HEK293 (cell line): ENCODE results near the gene REC8.

Source experiments
- CTCF ChIA-PET: fragments of 350-600 bp; formaldehyde crosslinking; extraction: SDS; loops from one replicate; lab custom pipeline; 2021; ENCODE audit warnings: antibody characterized with exemption; lab: Yijun Ruan, JAX
- POLR2A ChIA-PET: fragments of 300-600 bp; formaldehyde crosslinking; extraction: SDS; loops from one replicate; lab custom pipeline; 2020; ENCODE audit warnings: antibody characterized with exemption, inconsistent platforms; lab: Yijun Ruan, JAX
- H3K27ac ChIP-seq: fragments of 200-500 bp; sonication (Bioruptor generic); 2 replicates; pipeline ENCODE4 v1.5.1; 2014; ENCODE audit warnings: low read depth, low read length, control low read depth, inconsistent platforms; ENCODE audit errors: extremely low read depth
- H3K36me3 ChIP-seq, 2 experiments: fragments of 200-500 bp in 1 of 2; sonication (Bioruptor generic) in 1 of 2; 1 replicate in 1 of 2; 2 replicates in 1 of 2; pipeline ENCODE4 v1.5.1; 2014 to 2017; ENCODE audit warnings: inconsistent platforms in 2 of 2, low read length in 2 of 2; ENCODE audit not compliant: control insufficient read depth in 2 of 2, insufficient read depth in 1 of 2
- H3K4me1 ChIP-seq: fragments of 200-500 bp; sonication (Bioruptor generic); 2 replicates; pipeline ENCODE4 v1.5.1; 2014; ENCODE audit warnings: mild to moderate bottlenecking, low read length, inconsistent platforms; ENCODE audit not compliant: control insufficient read depth, insufficient read depth
- H3K4me3 ChIP-seq: 2 replicates; pipeline ENCODE4 v1.5.1; 2011; ENCODE audit warnings: low read depth, mild to moderate bottlenecking, control low read depth, low read length, moderate library complexity
- H3K9me3 ChIP-seq: fragments of 200-500 bp; sonication (Bioruptor generic); 2 replicates; pipeline ENCODE4 v1.5.1; 2014; ENCODE audit warnings: low read depth, low read length, inconsistent platforms; ENCODE audit not compliant: control insufficient read depth, insufficient read depth
- ATF2 ChIP-seq: fragments of 450-650 bp; formaldehyde crosslinking; IDR thresholded peaks from 2 replicates; pipeline ENCODE4 v1.5.1; 2016; ENCODE audit warnings: missing biosample characterization, missing genetic modification characterization, low read depth
- BCL11B ChIP-seq: fragments of 450-650 bp; formaldehyde crosslinking; IDR thresholded peaks from 2 replicates; pipeline ENCODE4 v1.5.1; 2016; ENCODE audit warnings: low read depth, missing biosample characterization, missing genetic modification characterization
- EGR2 ChIP-seq: fragments of 450-650 bp; formaldehyde crosslinking; IDR thresholded peaks from 2 replicates; pipeline ENCODE4 v1.5.1; 2016; ENCODE audit warnings: low read depth, missing biosample characterization, missing genetic modification characterization
- GLIS1 ChIP-seq: fragments of 450-650 bp; formaldehyde crosslinking; IDR thresholded peaks from 2 replicates; pipeline ENCODE4 v1.5.1; 2016; ENCODE audit warnings: missing biosample characterization, missing genetic modification characterization
- PRDM4 ChIP-seq: fragments of 450-650 bp; formaldehyde crosslinking; IDR thresholded peaks from 2 replicates; pipeline ENCODE4 v1.5.1; 2017; ENCODE audit warnings: missing biosample characterization, missing genetic modification characterization
- ZBTB7A ChIP-seq: fragments of 450-650 bp; formaldehyde crosslinking; IDR thresholded peaks from 2 replicates; pipeline ENCODE4 v1.5.1; 2016; ENCODE audit warnings: low read depth, missing biosample characterization, missing genetic modification characterization
- ZFP69B ChIP-seq: fragments of 450-650 bp; formaldehyde crosslinking; IDR thresholded peaks from 2 replicates; pipeline ENCODE4 v1.5.1; 2016; ENCODE audit warnings: missing biosample characterization, missing genetic modification characterization
- ZNF155 ChIP-seq: fragments of 450-650 bp; formaldehyde crosslinking; IDR thresholded peaks from 2 replicates; pipeline ENCODE4 v1.5.1; 2016; ENCODE audit warnings: missing biosample characterization, missing genetic modification characterization
- ZNF211 ChIP-seq: fragments of 450-650 bp; formaldehyde crosslinking; IDR thresholded peaks from 2 replicates; pipeline ENCODE4 v1.5.1; 2016; ENCODE audit warnings: low read depth, missing biosample characterization, missing genetic modification characterization
- ZNF23 ChIP-seq: fragments of 450-650 bp; formaldehyde crosslinking; IDR thresholded peaks from 2 replicates; pipeline ENCODE4 v1.5.1; 2016; ENCODE audit warnings: missing biosample characterization, missing genetic modification characterization, borderline replicate concordance
- ZNF335 ChIP-seq: fragments of 450-650 bp; formaldehyde crosslinking; conservative IDR thresholded peaks from 2 replicates; pipeline ENCODE4 v1.5.1; 2016; ENCODE audit warnings: missing biosample characterization, missing genetic modification characterization
- ZNF707 ChIP-seq: fragments of 450-650 bp; formaldehyde crosslinking; IDR thresholded peaks from 2 replicates; pipeline ENCODE4 v1.5.1; 2016; ENCODE audit warnings: missing biosample characterization, missing genetic modification characterization
- ZNF837 ChIP-seq: fragments of 450-650 bp; formaldehyde crosslinking; IDR thresholded peaks from 2 replicates; pipeline ENCODE4 v1.5.1; 2016; ENCODE audit warnings: missing biosample characterization, missing genetic modification characterization
- TF ChIP-seq, protein P1 (sequence below): fragments of 450-650 bp; formaldehyde crosslinking; IDR thresholded peaks from 2 replicates; pipeline ENCODE4 v1.5.1; 2016; ENCODE audit warnings: missing biosample characterization, missing genetic modification characterization

REC8 gene

GRCh38 chr14:24138396-24139271, 33.2 kb upstream of the REC8 start:
- CTCF ChIA-PET = interaction anchor here (1.0 kb wide), 1 partner anchor 169 kb away, joined by 3 read pairs; the partner anchor contains the start of gene CIDEB
- POLR2A ChIA-PET = interaction anchor here (0.7 to 7.3 kb wide), 6 partner anchors 8 to 75 kb away, joined by 3 to 163 read pairs (median 22); partner anchors contain the start of genes CHMP4A, DCAF11, IRF9 and NRL
- TF ChIP-seq ZNF211 (tag by site-specific recombination) (no peak), ZFP69B (tag by site-specific recombination) (no peak), ATF2 (peak; percentile 72)
- no peak overlapping the region for H3K4me3 ChIP-seq
- no peaks in the 10 kb centered on the region for H3K9me3 ChIP-seq
- peaks cover 4% of the 10 kb centered on the region; the same call in 1 of the 2 replicates for H3K4me1 ChIP-seq
- peaks cover 11 to 33% of the 10 kb centered on the region in 2 experiments for H3K36me3 ChIP-seq
- H3K27ac ChIP-seq = 0 out of 2 replicates have a peak overlapping the region, but pooled peaks have one; percentile 35

DNA sequence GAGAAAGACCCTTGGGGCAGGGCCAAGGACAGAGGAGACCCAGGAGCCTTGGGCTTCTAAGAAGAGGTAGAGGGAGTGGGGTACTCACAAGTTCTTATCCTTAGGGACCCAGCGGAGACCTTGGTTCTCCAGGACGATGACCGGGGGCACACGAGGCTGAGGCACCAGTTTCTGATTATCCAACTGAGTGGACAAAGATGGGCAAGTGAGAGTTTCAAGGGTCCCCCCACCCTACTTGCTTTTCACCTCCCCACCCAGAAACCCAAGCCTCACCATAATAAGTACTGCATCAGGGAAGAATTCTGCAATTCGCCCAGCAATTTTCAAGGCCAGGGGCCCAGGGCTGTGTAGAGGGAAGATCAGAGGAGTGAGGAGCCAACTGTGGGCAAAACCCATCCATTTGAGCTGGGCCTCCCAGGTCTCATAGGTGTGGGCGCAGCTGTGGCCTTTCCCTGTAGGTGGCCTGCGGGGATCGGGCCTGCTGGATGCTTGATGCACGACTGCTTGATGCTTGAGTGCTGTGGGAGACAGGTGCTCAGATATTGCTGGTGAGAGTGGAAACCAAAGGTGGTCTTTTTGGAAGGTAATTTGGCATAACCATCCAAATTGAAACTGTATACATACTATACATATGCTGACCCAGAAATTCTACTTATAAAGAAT, 32.5 kb upstream of the REC8 start:
- Histone ChIP-seq H3K9me3 (no peaks in the 10 kb centered on the region), H3K4me3 (peak overlapping the region; percentile 90), H3K36me3 (peaks cover 11 to 40% of the 10 kb centered on the region in 2 experiments), H3K27ac (peak overlapping the region; percentile 35; the same call in 1 of the 2 replicates), H3K4me1 (peaks cover 4% of the 10 kb centered on the region; the same call in 1 of the 2 replicates)
- ChIA-PET POLR2A (interaction anchor here (1.1 to 7.3 kb wide), 4 partner anchors 7 to 45 kb away, joined by 3 to 163 read pairs (median 52); partner anchors contain the start of genes DCAF11, IRF9, NRL and PCK2), CTCF (interaction anchor here (1.0 kb wide), 1 partner anchor 23 kb away, joined by 3 read pairs; no protein-coding TSS in a partner anchor)
- TF ChIP-seq PRDM4 (peak; percentile 98), ZBTB7A (tag by site-specific recombination) (no peak), BCL11B (tag by site-specific recombination) (no peak), ZNF23 (no peak), ZNF155 (tag by site-specific recombination) (no peak), ZNF837 (tag by site-specific recombination) (no peak), GLIS1 (tag by site-specific recombination) (peak; percentile 48), ZNF335 (tag by site-specific recombination) (no peak), EGR2 (tag by site-specific recombination) (0 out of 2 replicates have a peak, but pooled peaks have one; percentile 12), ZNF707 (no peak)
- TF ChIP-seq, protein P1, sequence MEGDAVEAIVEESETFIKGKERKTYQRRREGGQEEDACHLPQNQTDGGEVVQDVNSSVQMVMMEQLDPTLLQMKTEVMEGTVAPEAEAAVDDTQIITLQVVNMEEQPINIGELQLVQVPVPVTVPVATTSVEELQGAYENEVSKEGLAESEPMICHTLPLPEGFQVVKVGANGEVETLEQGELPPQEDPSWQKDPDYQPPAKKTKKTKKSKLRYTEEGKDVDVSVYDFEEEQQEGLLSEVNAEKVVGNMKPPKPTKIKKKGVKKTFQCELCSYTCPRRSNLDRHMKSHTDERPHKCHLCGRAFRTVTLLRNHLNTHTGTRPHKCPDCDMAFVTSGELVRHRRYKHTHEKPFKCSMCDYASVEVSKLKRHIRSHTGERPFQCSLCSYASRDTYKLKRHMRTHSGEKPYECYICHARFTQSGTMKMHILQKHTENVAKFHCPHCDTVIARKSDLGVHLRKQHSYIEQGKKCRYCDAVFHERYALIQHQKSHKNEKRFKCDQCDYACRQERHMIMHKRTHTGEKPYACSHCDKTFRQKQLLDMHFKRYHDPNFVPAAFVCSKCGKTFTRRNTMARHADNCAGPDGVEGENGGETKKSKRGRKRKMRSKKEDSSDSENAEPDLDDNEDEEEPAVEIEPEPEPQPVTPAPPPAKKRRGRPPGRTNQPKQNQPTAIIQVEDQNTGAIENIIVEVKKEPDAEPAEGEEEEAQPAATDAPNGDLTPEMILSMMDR (tag by site-specific recombination) = 0 out of 2 replicates have a peak, but pooled peaks have one; percentile 10
